AG09309 (cell line): Measurements from ENCODE around the gene IZUMO1.
A peak's percentile ranks its signal among the peaks of the same experiment; 100 is the strongest.

Experiments used
- DNase-seq: peaks from one replicate; pipeline ENCODE4 v3.0.0-alpha.2; 2010; ENCODE audit warnings: low read depth
- H3K4me3 ChIP-seq: 2 replicates; pipeline ENCODE4 v1.5.1; 2011; ENCODE audit warnings: mild to moderate bottlenecking, low read depth, low read length, moderate library complexity; ENCODE audit not compliant: control insufficient read depth
- CTCF ChIP-seq: IDR thresholded peaks from 2 replicates; pipeline ENCODE4 v1.5.1; 2011; ENCODE audit warnings: mild to moderate bottlenecking, low read depth, low read length, inconsistent platforms; ENCODE audit not compliant: insufficient read depth, control insufficient read depth; ENCODE audit errors: missing control alignments

Gene IZUMO1

GRCh38 chr19:48784527-48784926, 37.8 kb upstream of the IZUMO1 start:
- DNase-seq: no peak
- H3K4me3 ChIP-seq: no peak overlapping the region
- TF ChIP-seq CTCF: peak; percentile 44

- H3K4me3 ChIP-seq: no peak overlapping the region
- no peak for DNase-seq
- no peak for TF ChIP-seq CTCF
These were observed 34.1 kb upstream of the IZUMO1 start for GRCh38 chr19:48780631-48781391.

- H3K4me3 ChIP-seq: no peak overlapping the region
- DNase-seq: no peak
- TF ChIP-seq CTCF: no peak
These were observed 32.9 kb upstream of the IZUMO1 start for GRCh38 chr19:48779636-48780035.

- no peak for TF ChIP-seq CTCF
- DNase-seq: no peak
- H3K4me3 ChIP-seq: no peak overlapping the region
These were observed 31.0 kb upstream of the IZUMO1 start for GRCh38 chr19:48777720-48778119.

GRCh38 chr19:48777139-48777538, 30.4 kb upstream of the IZUMO1 start:
- H3K4me3 ChIP-seq: no peak overlapping the region
- TF ChIP-seq CTCF: no peak
- DNase-seq: no peak

GRCh38 chr19:48772503-48772953, 25.8 kb upstream of the IZUMO1 start:
- DNase-seq: no peak
- TF ChIP-seq CTCF: no peak

More at GRCh38 chr19:48772503-48772953, 25.8 kb upstream of the IZUMO1 start:
- no peak overlapping the region for H3K4me3 ChIP-seq
